Effector memory CD4-positive, alpha-beta T cell (primary cell): ENCODE measurements around the gene IFI44.

Experiments
- DNase-seq, 3 donors: peaks; one replicate each; pipeline ENCODE4 v3.0.0-alpha.2; 2020
- H3K27ac ChIP-seq: 2 replicates; pipeline ENCODE4 v1.7.0; 2013; ENCODE audit warnings: mild to moderate bottlenecking, low read length, moderate library complexity; ENCODE audit not compliant: insufficient read depth, poor library complexity, severe bottlenecking
- H3K27me3 ChIP-seq: replicated peaks from 2 replicates; pipeline ENCODE4 v1.7.0; 2013; ENCODE audit warnings: mild to moderate bottlenecking, low read length; ENCODE audit not compliant: insufficient read depth, control insufficient read depth, poor library complexity, severe bottlenecking
- H3K36me3 ChIP-seq: 2 replicates; pipeline ENCODE4 v1.7.0; 2013; ENCODE audit warnings: mild to moderate bottlenecking, low read length, moderate library complexity; ENCODE audit not compliant: control insufficient read depth, insufficient read depth
- H3K4me1 ChIP-seq: 2 replicates; pipeline ENCODE4 v1.7.0; 2013; ENCODE audit warnings: low read length, mild to moderate bottlenecking; ENCODE audit not compliant: control insufficient read depth, insufficient read depth, poor library complexity, severe bottlenecking
- H3K4me3 ChIP-seq: 2 replicates; pipeline ENCODE4 v1.7.0; 2013; ENCODE audit warnings: low read length, low read depth, mild to moderate bottlenecking; ENCODE audit not compliant: insufficient read depth, poor library complexity, severe bottlenecking
- H3K9me3 ChIP-seq: 2 replicates; pipeline ENCODE4 v1.7.0; 2013; ENCODE audit warnings: mild to moderate bottlenecking, low read length, moderate library complexity; ENCODE audit not compliant: control insufficient read depth
- total RNA-seq, 3 donors: gene quantifications; one replicate each; lab custom pipeline; 2026; lab: John Stamatoyannopoulos, UW

The IFI44 gene
- total RNA-seq, result 89.6 to 172 (median 110) reads per million in 3 donors

DNA sequence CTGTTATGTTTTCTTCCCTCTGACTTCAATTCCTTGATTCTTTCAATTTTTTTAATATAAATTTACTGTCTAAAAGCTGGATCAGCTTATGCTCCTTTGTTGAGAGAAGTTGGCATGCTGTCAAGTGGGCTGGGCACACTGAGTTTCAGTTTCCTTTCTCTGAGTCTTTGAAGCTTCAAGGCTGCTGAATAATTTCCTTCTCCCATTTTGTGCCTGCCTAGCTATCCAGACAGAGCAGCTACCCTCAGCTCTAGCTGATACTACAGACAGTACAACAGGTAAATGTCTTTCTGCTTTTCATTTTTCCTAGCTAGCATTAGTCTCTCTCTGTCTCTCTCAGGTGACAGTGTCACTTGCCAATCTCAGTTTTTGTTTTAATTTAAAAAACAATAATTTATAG, at the start of gene IFI44:
IFI44 (plus strand) TSS at position 204 of the 400 bp plus-strand sequence. CDS start 365 bp downstream, outside the sequence.
- peaks cover 33% of the 10 kb centered on the region for H3K4me1 ChIP-seq
- peak within 1 kb of the TSS; percentile 66 for H3K27ac ChIP-seq
- H3K9me3 ChIP-seq, result no peaks in the 10 kb centered on the region
- H3K27me3 ChIP-seq, result no peaks in the 10 kb centered on the region
- peak; percentile 54 to 70 (median 59) for DNase-seq
- H3K36me3 ChIP-seq, result no peaks in the 10 kb centered on the region
- H3K4me3 ChIP-seq, result peak within 1 kb of the TSS; percentile 53

GRCh38 chr1:78601068-78601467, 48.6 kb upstream of the IFI44 start:
- Histone ChIP-seq H3K4me3 (no peak overlapping the region), H3K36me3 (no peaks in the 10 kb centered on the region), H3K27ac (no peak overlapping the region), H3K27me3 (no peaks in the 10 kb centered on the region), H3K4me1 (no peaks in the 10 kb centered on the region), H3K9me3 (no peaks in the 10 kb centered on the region)
- no peak for DNase-seq

GRCh38 chr1:78603206-78603605, 46.4 kb upstream of the IFI44 start:
- no peak for DNase-seq
- no peaks in the 10 kb centered on the region for H3K9me3 ChIP-seq

DNA sequence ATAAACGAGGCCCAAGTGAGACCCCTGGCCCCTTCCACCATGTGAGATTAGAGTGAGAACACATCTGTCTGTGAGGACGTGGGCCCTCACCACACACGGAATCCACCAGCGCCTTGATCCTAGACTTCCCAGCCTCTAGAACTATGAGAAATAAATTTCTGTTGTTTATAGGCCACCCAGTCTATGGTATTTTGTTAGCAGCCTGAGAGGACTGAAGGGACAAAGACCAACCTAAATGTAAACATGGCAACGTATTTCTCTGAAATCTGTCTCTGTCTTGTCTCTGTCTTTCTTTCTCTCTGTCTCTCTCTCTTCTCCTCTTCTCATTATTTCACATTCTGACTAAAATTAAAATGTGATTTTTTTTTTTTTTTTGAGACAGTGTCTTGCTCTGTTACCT, 45.0 kb upstream of the IFI44 start:
- Histone ChIP-seq H3K9me3 (no peaks in the 10 kb centered on the region), H3K27ac (no peak overlapping the region), H3K27me3 (no peaks in the 10 kb centered on the region), H3K4me1 (no peaks in the 10 kb centered on the region), H3K36me3 (no peaks in the 10 kb centered on the region), H3K4me3 (no peak overlapping the region)
- DNase-seq, result no peak

More at GRCh38 chr1:78603206-78603605, 46.4 kb upstream of the IFI44 start:
- Histone ChIP-seq H3K27ac (no peak overlapping the region), H3K27me3 (no peaks in the 10 kb centered on the region), H3K4me3 (no peak overlapping the region), H3K36me3 (no peaks in the 10 kb centered on the region), H3K4me1 (no peaks in the 10 kb centered on the region)

- H3K27ac ChIP-seq, result no peak overlapping the region
- no peaks in the 10 kb centered on the region for H3K36me3 ChIP-seq
- DNase-seq, result no peak
- H3K4me3 ChIP-seq, result no peak overlapping the region
- no peaks in the 10 kb centered on the region for H3K9me3 ChIP-seq
- no peaks in the 10 kb centered on the region for H3K4me1 ChIP-seq
- no peaks in the 10 kb centered on the region for H3K27me3 ChIP-seq
Measured at GRCh38 chr1:78606274-78606673, 43.4 kb upstream of the IFI44 start.

DNA sequence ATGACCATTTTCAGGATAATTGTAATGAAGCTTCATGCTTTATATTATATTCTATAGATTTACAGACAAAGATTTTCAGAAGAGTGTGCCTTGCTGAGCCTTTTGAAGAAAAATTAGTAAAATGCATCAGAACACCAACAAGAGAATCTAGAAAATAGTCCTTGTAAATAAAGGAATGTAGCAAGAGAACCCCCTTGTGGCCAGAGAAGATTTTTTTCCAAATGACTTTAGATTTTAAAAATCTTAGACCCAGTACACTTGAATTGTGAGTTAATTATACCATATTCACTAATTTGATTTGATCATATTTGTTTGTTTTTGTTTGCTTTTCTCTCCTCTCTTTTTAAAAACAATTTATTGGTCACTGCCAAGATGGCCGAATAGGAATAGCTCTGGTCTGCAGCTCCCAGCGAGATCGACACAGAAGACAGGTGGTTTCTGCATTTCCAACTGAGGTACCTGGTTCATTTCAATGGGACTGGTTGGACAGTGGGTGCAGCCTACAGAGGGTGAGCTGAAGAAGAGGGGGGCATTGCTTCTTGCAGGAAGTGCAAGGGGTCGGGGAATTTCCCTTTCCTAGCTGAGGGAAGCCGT, 42.2 kb upstream of the IFI44 start:
- no peaks in the 10 kb centered on the region for H3K36me3 ChIP-seq
- DNase-seq, result no peak
- no peaks in the 10 kb centered on the region for H3K4me1 ChIP-seq
- H3K9me3 ChIP-seq, result no peaks in the 10 kb centered on the region
- no peak overlapping the region for H3K27ac ChIP-seq
- H3K4me3 ChIP-seq, result no peak overlapping the region
- H3K27me3 ChIP-seq, result no peaks in the 10 kb centered on the region

- no peaks in the 10 kb centered on the region for H3K27me3 ChIP-seq
- no peaks in the 10 kb centered on the region for H3K4me1 ChIP-seq
- H3K27ac ChIP-seq, result no peak overlapping the region
- no peaks in the 10 kb centered on the region for H3K9me3 ChIP-seq
- no peak overlapping the region for H3K4me3 ChIP-seq
- no peak for DNase-seq
- H3K36me3 ChIP-seq, result no peaks in the 10 kb centered on the region
Measured at GRCh38 chr1:78607944-78608343, 41.7 kb upstream of the IFI44 start.

DNA sequence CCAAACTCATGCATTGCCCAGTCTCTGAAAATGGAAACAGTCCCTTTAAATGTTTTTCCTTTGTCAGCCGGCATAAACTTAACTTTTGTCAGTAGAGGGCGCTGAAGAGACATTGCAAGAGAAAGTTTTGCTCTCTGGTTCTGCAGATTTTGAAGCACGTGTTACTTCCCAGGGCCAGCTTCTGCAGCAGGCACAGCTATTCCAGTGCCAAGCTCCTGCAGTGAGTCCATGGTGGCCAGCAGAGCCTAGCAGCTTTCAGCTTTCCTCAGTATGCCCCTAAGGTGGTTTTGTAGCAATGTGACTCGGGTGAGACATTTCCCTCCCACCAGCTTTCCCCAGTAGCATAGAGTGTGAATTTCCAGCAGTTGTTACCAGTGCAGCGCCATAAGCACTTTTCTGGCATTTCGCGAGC, 32.0 kb upstream of the IFI44 start:
- no peaks in the 10 kb centered on the region for H3K36me3 ChIP-seq
- no peaks in the 10 kb centered on the region for H3K9me3 ChIP-seq
- H3K27ac ChIP-seq, result no peak overlapping the region
- peaks cover 4% of the 10 kb centered on the region for H3K4me1 ChIP-seq
- no peaks in the 10 kb centered on the region for H3K27me3 ChIP-seq
- H3K4me3 ChIP-seq, result no peak overlapping the region
- peak; percentile 11 to 46 (median 19) for DNase-seq

- Histone ChIP-seq H3K36me3 (no peaks in the 10 kb centered on the region), H3K4me3 (no peak overlapping the region), H3K4me1 (peaks cover 4% of the 10 kb centered on the region), H3K27me3 (no peaks in the 10 kb centered on the region), H3K9me3 (no peaks in the 10 kb centered on the region), H3K27ac (peak overlapping the region; percentile 12)
- no peak for DNase-seq
Measured at GRCh38 chr1:78619032-78619431, 30.6 kb upstream of the IFI44 start.

DNA sequence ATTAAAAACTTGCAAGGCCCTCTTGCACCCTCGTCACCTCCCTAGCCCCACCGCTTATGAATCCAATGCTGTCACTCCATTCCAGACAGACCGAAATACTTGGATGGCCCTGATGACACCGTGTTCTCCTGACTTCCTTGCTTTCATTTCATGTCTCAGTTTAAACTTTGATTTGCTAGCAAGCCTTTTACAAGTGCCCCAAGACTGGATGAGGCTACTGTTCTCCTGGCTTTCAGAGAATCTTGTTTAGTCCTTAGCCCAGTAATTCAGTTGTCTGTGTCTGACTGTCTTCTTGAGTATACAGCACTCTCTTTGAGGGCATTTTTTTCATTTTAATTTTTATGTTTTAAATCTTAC, 30.2 kb upstream of the IFI44 start:
- no peaks in the 10 kb centered on the region for H3K27me3 ChIP-seq
- H3K36me3 ChIP-seq, result no peaks in the 10 kb centered on the region
- peak overlapping the region; percentile 43 for H3K4me3 ChIP-seq
- peaks cover 4% of the 10 kb centered on the region for H3K4me1 ChIP-seq
- DNase-seq, result no peak
- peak overlapping the region; percentile 12 for H3K27ac ChIP-seq
- no peaks in the 10 kb centered on the region for H3K9me3 ChIP-seq
